ENCODE measurements around the gene RELN. TPM values are rescaled to one million over a fixed set of nuclear protein-coding genes. Genes with fewer than 3 reads are reported as not detected.

RELN gene
- total and polyA plus RNA-seq, 12 donors = 0.22 to 1.9 (median 0.93) TPM

DNA sequence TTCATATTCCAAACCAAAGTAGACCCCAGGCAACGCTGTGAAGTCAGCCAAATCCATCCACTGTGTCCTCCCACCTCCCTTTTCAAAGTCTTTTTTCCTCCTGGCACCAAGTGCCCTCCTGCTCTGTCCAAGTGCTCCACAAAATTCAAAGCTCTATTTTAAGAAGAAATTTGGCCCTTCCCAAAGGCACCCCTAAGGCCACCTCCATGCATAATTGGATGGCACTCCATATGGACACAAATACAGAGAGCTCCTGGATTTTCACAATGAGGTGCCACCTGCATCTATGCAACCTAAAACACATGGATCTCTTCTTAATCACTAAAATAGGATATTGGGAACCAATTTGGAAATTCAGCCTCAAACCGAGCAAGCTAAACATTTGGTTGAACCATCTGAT is 121.6 kb downstream of the RELN start:
- H3K4me1 ChIP-seq = no peaks in the 10 kb centered on the region
- no peak for ATAC-seq
- 69 to 79% methylated on average over 2 of the region's 2 CpGs for WGBS, 2 donors
- no peak overlapping the region for H3K4me3 ChIP-seq
- no peak overlapping the region for H3K27ac ChIP-seq
- no peak for DNase-seq
- H3K27me3 ChIP-seq = no peaks in the 10 kb centered on the region
- no peaks in the 10 kb centered on the region for H3K36me3 ChIP-seq
- H3K9me3 ChIP-seq = no peaks in the 10 kb centered on the region
- no peak for TF ChIP-seq CTCF (IDR thresholded peaks at IDR 0.05)
- intact Hi-C loops (cut with DNase I) = no loop called here

- no peak for DNase-seq
- no peak for ATAC-seq
- WGBS, 2 donors = 76 to 77% methylated on average over 4 of the region's 4 CpGs
- no peaks in the 10 kb centered on the region for H3K36me3 ChIP-seq
- intact Hi-C loops (cut with DNase I) = no loop called here
- H3K27me3 ChIP-seq = no peaks in the 10 kb centered on the region
- H3K27ac ChIP-seq = no peak overlapping the region
- H3K9me3 ChIP-seq = no peaks in the 10 kb centered on the region
- H3K4me1 ChIP-seq = no peaks in the 10 kb centered on the region
- no peak overlapping the region for H3K4me3 ChIP-seq
- TF ChIP-seq CTCF (IDR thresholded peaks at IDR 0.05) = no peak
Measured at GRCh38 chr7:103866919-103867318, 122.5 kb downstream of the RELN start.

GRCh38 chr7:103865442-103865841 is 124.0 kb downstream of the RELN start:
- ATAC-seq (no peak), DNase-seq (no peak)
- Histone ChIP-seq H3K36me3 (no peaks in the 10 kb centered on the region), H3K27ac (no peak overlapping the region), H3K4me1 (no peaks in the 10 kb centered on the region), H3K9me3 (no peaks in the 10 kb centered on the region), H3K27me3 (no peaks in the 10 kb centered on the region), H3K4me3 (no peak overlapping the region)
- intact Hi-C loops (cut with DNase I) = no loop called here
- TF ChIP-seq CTCF (IDR thresholded peaks at IDR 0.05) = no peak
- 82 to 84% methylated on average over 5 of the region's 5 CpGs for WGBS, 2 donors

GRCh38 chr7:103862302-103863035 is 127.0 kb downstream of the RELN start:
- intact Hi-C loops (cut with DNase I) = no loop called here
- H3K4me3 ChIP-seq = no peak overlapping the region
- no peaks in the 10 kb centered on the region for H3K9me3 ChIP-seq
- H3K27ac ChIP-seq = no peak overlapping the region
- WGBS, 2 donors = 69 to 77% methylated on average over 4 of the region's 4 CpGs
- no peak for DNase-seq
- no peaks in the 10 kb centered on the region for H3K27me3 ChIP-seq
- ATAC-seq = no peak
- TF ChIP-seq CTCF (IDR thresholded peaks at IDR 0.05) = no peak
- H3K36me3 ChIP-seq = no peaks in the 10 kb centered on the region
- no peaks in the 10 kb centered on the region for H3K4me1 ChIP-seq
